CD4-positive, alpha-beta T cell treated with Interleukin-21 for 1 hour (primary cell): ENCODE results near the gene TMEM245.

ENCODE experiments used
- DNase-seq: peaks from one replicate; pipeline ENCODE4 v3.0.0-alpha.2; 2020

Gene TMEM245

DNA sequence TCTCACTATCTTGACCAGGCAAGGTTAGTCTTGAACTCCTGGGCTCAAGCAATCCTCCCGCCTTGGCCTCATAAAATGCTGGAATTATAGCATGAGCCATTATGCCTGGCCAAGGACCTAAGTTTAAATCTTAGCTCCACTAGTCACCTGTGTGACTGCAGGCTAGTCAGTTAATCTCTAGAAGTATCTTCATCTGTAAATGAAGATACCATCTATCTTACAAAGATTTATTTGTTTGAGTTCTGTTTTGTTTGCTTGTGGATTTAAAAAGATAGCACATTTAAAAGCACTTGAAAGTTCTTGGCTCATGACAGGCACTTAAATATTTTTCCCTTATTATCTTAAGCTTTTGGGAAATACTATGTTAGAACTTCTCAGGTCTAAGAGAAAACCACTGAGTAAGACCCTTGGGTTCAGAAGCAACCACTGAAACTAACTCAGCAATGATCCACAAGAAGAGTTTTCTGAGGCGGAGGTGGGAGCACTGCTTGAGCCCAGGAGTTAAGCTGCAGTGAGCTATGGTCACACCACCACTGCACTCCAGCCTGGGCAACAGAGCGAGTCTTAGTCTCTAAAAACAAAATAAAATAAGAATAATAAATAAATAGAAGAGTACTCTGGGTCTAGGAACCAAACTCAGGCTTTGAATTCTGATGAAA, 19.1 kb downstream of the TMEM245 start:
- DNase-seq, result no peak

GRCh38 chr9:109098960-109099308, 20.8 kb downstream of the TMEM245 start:
- no peak for DNase-seq

GRCh38 chr9:109098171-109098959, 21.4 kb downstream of the TMEM245 start:
- DNase-seq, result no peak

GRCh38 chr9:109097146-109097545, 22.6 kb downstream of the TMEM245 start:
- no peak for DNase-seq

GRCh38 chr9:109095321-109095720, 24.4 kb downstream of the TMEM245 start:
- DNase-seq, result no peak

- no peak for DNase-seq
Measured at GRCh38 chr9:109094268-109094667, 25.5 kb downstream of the TMEM245 start.

DNA sequence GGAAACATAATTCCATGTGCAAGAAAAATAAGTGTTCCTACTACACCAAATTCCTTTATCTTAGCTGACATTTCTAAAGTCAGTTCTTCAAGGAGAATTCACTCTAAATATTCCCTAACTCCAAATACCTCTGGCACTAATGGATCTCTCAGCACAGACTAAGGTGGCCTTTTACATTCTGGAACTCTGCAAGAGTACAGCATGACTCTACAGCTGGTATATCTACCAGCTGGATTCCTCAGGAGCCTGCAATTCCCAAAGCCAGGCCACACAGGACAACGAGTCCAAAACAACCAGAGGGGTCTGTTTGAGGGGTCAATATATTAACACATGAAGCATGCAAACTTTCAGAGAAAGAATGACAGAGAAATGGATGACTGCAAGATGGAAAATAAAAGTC, 27.2 kb downstream of the TMEM245 start:
- no peak for DNase-seq

DNA sequence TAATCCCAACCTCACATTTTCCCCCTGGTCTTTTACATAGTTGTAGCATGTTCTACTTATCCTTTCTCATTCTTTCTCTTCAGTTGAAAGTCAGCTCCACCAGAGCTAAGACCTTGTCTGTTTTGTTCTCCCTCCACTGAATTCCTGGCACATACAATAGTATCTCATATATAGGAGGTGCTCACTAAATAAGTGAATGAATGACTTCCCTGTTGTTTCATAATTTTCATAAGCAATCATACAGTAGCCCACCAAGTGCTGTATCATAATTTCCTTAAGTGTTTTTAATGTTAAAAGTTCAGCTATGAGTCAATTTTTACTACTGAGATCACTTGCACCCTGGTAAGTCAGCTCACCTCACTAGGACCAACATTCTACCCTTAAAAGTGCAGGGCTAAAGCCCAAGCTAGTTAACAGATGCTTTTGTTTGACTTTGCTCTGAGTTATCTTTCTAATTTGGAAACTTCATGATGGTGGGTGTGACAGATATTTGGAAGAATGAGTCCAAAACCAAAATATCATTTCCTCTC, 27.6 kb downstream of the TMEM245 start:
- no peak for DNase-seq

DNA sequence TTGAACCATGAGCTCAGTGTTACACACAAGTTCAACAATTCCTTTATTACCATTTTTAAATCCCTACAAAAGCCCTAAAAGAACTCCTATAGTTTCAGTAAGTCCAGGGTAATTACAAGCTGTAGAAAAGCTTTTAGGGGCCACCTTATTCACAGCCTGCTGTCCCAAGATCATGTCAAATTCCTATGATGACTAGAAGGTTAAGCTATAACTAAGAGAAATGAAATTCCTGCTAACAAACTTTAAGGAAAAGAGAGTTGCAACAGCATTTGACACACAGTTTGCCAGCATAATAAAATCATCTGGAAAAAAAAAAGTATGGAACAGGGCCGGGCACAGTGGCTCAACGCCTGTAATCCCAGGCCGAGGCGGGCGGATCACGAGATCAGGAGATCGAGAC, 31.5 kb downstream of the TMEM245 start:
- DNase-seq, result no peak

GRCh38 chr9:109087795-109088194, 32.0 kb downstream of the TMEM245 start:
- DNase-seq, result no peak

- DNase-seq, result no peak
Measured at GRCh38 chr9:109086221-109086620, 33.5 kb downstream of the TMEM245 start.

GRCh38 chr9:109085510-109085909, 34.2 kb downstream of the TMEM245 start:
- DNase-seq, result no peak

- DNase-seq, result no peak
Measured at GRCh38 chr9:109083813-109084405, 35.8 kb downstream of the TMEM245 start.

DNA sequence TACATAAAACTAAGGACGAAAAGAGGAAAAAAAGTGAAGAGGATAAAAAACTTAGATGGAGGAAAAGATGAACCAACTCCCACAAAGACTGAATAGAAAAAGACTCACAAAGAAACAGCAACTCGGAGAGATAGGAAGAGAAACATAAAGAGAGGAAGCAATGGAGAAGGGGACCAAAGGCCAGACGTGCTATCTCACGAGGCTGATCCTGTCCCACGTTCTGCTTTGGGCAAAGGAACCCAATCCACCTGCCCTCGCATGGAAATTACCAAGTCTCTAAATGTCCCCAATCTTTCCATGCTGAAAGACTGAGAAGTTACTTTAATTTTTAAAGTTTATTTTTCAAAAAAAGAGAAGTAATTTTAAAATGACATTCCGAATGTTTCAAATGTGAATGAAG, 36.6 kb downstream of the TMEM245 start:
- no peak for DNase-seq

DNA sequence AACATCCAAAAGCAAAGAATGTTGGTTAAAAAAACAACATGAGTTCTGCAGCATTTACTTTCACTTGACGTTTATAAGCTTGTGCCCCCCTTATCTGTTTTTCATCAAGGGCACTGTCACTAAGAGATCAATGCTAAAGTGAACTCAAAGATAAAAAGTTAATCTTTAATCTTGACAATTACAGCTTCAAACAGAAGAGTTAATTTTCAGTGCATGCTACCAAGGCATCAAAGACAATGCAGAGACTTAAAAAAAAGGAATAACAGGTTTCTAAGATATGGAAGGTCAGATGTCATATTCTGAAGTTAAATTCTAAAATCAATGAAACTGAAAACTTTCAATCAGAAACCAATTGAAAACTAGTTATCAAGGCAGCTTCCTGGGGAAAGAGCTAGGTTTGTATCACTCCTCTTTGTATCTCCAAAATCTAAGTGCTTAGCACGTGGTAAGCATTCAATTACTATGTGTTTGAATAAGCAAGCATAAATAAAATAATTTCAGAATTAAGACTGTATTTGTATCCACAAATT, 37.6 kb downstream of the TMEM245 start:
- DNase-seq, result no peak

DNA sequence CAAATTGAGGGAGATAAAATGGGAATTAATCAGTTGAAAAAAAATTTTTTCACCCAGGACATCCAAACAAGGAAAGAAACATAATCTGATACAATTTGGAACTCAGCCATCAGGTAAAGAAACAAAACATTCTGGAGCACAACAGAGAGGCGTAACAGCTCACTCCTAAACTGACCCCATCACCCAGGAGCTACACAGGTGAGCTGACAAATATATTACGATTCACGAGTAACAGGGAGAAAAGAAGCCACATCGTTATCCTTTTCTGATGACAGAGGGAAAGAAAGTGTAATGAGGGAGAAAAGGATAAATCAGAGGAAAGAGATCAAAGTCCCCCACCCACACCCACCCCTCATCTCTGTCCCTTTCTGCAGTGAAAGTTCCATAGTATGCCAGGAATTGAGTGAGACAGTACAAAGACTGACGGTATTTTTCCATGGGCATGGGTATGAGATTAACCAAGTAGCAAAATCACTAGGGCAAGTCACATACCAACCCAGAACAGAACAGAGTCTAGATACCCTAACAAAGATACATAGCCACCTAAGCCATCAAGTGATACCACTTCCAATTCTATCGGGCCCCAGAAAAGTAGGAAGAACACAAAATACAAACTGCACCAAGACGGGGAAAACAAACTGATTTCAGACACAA, 45.4 kb downstream of the TMEM245 start:
- no peak for DNase-seq

DNA sequence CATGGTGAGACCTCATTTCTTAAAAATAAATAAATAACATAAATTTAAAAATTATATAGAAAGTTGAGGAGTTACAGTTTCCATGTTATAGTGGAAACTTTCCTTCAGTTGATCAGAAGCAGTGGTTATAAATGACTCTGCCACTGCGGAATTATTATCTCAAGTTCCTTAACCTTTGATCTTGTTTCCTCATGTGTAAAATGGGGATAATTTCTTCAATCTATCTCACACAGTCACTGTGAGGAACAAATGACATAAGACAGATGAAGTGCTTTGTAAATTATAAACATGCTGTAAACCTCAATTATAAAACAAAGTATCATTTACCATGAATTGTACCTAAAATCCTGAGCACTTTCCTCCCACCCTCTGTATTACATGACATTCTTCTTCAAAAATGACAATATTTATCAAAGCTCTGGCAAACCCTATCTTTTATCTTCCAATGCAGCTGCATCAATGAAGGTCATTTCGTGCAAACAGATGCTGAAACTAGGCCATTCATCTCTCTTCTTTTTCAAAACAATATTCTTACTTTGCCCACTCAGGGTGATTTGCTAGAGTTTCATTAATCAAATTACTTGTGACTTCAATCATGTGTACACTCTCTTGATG, 46.8 kb downstream of the TMEM245 start:
- DNase-seq, result no peak

GRCh38 chr9:109072133-109072692, 47.5 kb downstream of the TMEM245 start:
- DNase-seq, result no peak

DNA sequence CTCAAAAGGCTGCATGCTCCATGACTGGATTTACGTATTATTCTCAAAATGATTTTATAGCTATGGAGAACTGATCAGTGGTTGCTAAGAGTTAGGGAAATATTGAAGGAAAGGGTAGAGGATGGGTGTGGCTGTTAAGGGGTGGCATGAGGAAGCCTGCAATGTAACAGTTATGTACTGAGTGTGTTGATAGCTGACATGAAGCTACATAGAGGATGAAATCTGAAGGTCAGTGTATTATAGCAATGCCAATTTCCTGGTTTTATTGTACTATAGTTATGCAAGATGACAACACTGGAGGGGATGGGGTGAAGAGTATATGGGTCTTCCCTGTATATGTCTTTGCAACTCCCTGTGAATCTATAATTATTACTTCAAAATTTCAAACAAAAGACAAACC, 51.0 kb downstream of the TMEM245 start:
- no peak for DNase-seq

DNA sequence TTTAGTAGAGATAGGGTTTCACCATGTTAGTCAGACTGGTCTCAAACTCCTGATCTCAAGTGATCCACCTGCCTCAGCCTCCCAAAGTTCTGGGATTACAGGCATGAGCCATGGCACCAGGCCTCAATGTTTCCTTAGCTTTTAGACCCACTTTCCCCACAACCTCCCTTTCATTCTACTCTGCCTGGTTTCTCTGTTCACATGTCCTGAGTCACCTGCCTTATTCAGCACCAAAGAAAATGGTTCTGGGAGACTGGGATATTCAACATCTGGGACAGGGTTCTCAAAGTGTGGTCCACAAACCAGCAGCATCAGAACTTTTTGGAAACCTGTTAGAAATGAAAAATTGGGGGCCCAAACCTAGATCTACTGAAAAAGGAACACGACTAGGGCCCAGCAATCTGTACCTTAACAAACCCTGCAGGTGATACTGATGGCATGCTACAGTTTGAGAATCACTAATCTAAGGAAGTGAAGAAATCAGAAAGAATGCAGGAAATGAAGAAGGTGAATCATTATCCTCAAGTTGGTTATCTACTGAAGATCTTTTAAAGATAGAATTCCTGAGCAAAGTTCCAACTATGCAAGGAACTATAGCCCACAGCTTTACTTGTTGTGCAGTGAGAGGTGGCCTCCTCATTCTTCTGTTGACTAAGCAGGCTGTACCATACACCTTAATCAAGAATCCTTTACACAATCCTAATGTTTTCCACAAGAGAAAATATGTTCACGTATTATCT, 54.6 kb downstream of the TMEM245 start:
- DNase-seq, result no peak

GRCh38 chr9:109063760-109064159, 56.0 kb downstream of the TMEM245 start:
- no peak for DNase-seq

- no peak for DNase-seq
Measured at GRCh38 chr9:109062543-109062942, 57.2 kb downstream of the TMEM245 start.
